ENCODE results near the gene ZNF254.

Gene ZNF254

DNA sequence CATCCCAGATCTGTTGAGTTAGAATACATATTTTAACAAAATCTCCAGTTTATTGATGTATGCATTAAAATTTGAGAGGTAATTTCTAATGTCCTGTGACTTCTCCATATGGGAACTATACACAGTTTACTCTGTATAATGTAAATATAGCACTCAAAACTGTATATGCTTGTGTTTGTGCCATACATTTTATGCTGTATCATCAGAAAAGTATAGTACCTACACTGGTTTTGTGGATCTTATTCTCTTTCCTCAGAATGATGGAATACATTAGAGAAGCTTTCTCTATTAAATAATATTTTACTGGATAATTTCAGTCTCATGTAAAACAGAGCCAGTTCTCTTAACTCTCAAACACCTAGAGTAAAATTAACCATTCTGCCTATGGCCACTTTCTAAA, 53.6 kb downstream of the ZNF254 start:
- TF ChIP-seq, protein P1, sequence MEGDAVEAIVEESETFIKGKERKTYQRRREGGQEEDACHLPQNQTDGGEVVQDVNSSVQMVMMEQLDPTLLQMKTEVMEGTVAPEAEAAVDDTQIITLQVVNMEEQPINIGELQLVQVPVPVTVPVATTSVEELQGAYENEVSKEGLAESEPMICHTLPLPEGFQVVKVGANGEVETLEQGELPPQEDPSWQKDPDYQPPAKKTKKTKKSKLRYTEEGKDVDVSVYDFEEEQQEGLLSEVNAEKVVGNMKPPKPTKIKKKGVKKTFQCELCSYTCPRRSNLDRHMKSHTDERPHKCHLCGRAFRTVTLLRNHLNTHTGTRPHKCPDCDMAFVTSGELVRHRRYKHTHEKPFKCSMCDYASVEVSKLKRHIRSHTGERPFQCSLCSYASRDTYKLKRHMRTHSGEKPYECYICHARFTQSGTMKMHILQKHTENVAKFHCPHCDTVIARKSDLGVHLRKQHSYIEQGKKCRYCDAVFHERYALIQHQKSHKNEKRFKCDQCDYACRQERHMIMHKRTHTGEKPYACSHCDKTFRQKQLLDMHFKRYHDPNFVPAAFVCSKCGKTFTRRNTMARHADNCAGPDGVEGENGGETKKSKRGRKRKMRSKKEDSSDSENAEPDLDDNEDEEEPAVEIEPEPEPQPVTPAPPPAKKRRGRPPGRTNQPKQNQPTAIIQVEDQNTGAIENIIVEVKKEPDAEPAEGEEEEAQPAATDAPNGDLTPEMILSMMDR (conservative IDR thresholded peaks at IDR 0.05; ENCODE audit: low read depth) = no peak
- CTCF ChIA-PET = no interaction called here
- DNase-seq (ENCODE audit: low spot score) = no peak
- POLR2A ChIA-PET (ENCODE audit: low non-redundant PET) = no interaction called here
- H3K27ac ChIP-seq = no peak overlapping the region

DNA sequence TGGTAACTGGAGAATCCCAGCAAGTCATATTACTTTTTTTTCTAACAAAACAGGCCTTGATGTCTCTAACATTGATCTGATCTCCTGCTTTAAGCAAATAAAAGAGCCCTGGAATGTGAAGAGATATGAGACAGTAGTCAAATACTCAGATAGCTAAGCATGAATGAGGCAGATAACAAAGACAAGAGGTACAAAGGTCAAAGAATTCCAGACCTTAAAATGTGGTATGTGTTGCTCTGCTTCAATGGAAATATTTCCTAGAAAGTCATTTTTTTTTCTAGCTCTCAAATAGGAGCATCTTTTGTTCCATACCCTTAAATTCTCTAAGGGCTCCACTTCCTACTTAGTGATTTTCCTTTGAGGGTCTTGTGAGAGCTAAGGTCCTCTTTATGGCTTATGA, 54.6 kb downstream of the ZNF254 start:
- no peak overlapping the region for H3K27ac ChIP-seq
- DNase-seq (ENCODE audit: low spot score) = no peak
- POLR2A ChIA-PET (ENCODE audit: low non-redundant PET) = no interaction called here
- TF ChIP-seq, protein P1 (conservative IDR thresholded peaks at IDR 0.05; ENCODE audit: low read depth) = no peak
- CTCF ChIA-PET = no interaction called here

DNA sequence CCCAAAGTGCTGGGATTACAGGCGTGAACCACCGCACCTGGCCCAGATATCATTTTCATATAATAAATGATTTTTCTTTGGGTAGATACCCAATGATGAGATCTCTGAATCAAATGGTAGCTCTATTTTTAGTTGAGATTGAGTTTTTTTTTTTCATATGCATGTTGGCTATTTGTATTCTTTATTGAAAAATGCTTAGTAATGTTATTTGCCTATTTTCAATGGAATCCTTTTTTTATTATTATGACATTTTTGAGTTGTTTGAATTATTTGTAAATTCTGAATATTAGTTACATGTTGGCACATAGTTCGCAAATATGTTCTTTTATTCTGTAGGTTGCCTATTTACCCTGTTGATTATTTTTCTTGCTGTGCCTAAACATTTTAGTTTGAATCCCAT, 55.8 kb downstream of the ZNF254 start:
- no peak overlapping the region for H3K27ac ChIP-seq
- TF ChIP-seq, protein P1 (conservative IDR thresholded peaks at IDR 0.05; ENCODE audit: low read depth) = no peak
- CTCF ChIA-PET = interaction anchor here (0.6 kb wide), 1 partner anchor 407 kb away, joined by 6 read pairs; no protein-coding TSS in a partner anchor
- POLR2A ChIA-PET (ENCODE audit: low non-redundant PET) = no interaction called here
- DNase-seq (ENCODE audit: low spot score) = no peak

DNA sequence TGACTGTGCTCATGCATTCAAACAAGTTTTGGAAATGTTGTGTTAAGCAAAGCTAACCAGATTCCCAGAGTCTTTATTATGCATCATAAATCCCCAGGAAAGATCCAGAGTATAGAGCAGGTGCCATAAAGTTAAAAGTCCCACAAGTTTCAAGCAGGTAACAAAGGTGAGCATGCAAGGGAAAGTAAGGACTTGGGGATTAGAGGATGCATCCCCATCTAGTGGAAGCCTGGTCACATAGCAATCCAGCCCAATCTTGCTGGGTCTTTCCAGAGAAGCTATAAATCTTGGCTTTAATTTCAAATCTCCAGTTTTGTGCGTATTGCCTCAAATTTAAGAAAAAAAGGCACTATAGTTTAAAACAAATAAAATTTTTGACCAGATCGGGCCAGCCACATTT, 72.7 kb downstream of the ZNF254 start:
- TF ChIP-seq, protein P1 (conservative IDR thresholded peaks at IDR 0.05; ENCODE audit: low read depth) = no peak
- POLR2A ChIA-PET (ENCODE audit: low non-redundant PET) = no interaction called here
- CTCF ChIA-PET = interaction anchor here (0.6 kb wide), 1 partner anchor 14 kb away, joined by 4 read pairs; no protein-coding TSS in a partner anchor
- no peak overlapping the region for H3K27ac ChIP-seq
- peak; percentile 6 for DNase-seq (ENCODE audit: low spot score)

DNA sequence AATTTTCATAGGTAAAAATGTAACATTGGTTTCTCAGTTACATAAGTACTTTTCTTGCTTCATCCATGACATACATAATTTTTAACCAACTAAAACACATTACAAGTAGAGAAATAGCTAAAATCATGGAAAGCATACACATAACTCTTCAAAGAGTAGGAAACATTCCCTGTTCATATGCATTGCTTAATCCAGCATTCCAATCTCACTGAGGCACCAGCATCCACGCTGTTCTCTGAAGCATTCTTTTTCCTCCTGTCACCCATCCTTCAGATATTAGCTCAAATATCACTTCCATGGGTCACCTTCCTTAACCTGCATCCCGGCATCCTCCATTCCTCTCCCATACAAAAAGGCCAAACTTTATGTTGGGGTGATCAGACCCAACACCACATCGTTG, 79.1 kb downstream of the ZNF254 start:
- no peak for DNase-seq (ENCODE audit: low spot score)
- no peak overlapping the region for H3K27ac ChIP-seq
- TF ChIP-seq, protein P1 (conservative IDR thresholded peaks at IDR 0.05; ENCODE audit: low read depth) = no peak
- ChIA-PET POLR2A (ENCODE audit: low non-redundant PET) (no interaction called here), CTCF (interaction anchor here (0.7 kb wide), 2 partner anchors 8 to 991 kb away, joined by 3 to 4 read pairs; no protein-coding TSS in a partner anchor)

DNA sequence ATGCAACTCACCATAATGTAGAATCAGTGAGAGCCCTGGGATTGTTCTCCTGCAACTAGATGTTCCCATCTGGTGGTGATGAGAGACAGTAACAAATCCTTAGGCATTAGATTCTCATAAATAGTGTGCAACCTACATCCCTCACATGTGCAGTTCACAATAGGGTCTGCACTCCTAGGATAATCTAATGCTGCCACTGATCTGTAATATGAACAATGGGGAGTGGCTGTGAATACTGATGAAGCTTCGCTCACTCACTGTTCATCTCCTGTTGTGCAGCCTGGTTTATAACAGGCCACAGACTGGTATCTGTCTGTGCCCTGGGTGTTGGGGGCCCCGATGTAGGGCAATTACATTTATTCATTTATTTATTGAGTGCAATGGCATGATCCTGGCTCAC, 86.9 kb downstream of the ZNF254 start:
- no peak overlapping the region for H3K27ac ChIP-seq
- TF ChIP-seq, protein P1 (conservative IDR thresholded peaks at IDR 0.05; ENCODE audit: low read depth) = no peak
- POLR2A ChIA-PET (ENCODE audit: low non-redundant PET) = no interaction called here
- CTCF ChIA-PET = interaction anchor here (0.6 kb wide), 1 partner anchor 14 kb away, joined by 4 read pairs; no protein-coding TSS in a partner anchor
- no peak for DNase-seq (ENCODE audit: low spot score)

DNA sequence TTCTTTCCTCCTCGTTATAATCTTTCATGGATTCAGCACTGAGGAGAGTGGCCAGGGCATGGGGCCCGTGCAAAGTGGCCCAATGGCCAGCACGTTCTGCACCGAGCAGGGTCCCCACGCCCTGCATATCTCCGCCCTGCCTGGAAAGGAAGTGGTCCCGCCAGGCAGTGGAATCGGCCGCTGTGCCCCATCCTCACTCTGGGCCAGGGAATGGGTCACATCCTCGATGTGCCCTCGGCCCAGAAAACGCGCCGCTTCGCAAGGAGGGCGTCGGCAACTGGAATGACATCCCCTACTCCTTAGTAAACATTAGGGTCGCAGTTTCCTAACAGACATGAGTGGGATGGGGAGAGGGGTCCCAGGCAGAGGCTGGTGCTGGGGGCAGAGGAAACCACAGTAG, 90.7 kb downstream of the ZNF254 start:
- TF ChIP-seq, protein P1 (conservative IDR thresholded peaks at IDR 0.05; ENCODE audit: low read depth) = no peak
- POLR2A ChIA-PET (ENCODE audit: low non-redundant PET) = no interaction called here
- no peak for DNase-seq (ENCODE audit: low spot score)
- H3K27ac ChIP-seq = no peak overlapping the region
- CTCF ChIA-PET = no interaction called here
